Brain microvascular endothelial cell (primary cell): ENCODE results near the gene BST2.

Experiments used
- DNase-seq: peaks from one replicate; pipeline ENCODE4 v3.0.0-alpha.2; 2020
- H3K27ac ChIP-seq: fragments of 250-450 bp; sonication (Bioruptor Pico); 2 replicates; pipeline ENCODE4 v1.5.1; 2020; ENCODE audit warnings: mild to moderate bottlenecking, moderate library complexity
- H3K27me3 ChIP-seq: fragments of 250-450 bp; sonication (Bioruptor Pico); replicated peaks from 2 replicates; pipeline ENCODE4 v1.5.1; 2020; ENCODE audit warnings: mild to moderate bottlenecking
- H3K36me3 ChIP-seq: fragments of 250-450 bp; sonication (Bioruptor Pico); replicated peaks from 2 replicates; pipeline ENCODE4 v1.5.1; 2020; ENCODE audit warnings: mild to moderate bottlenecking
- H3K4me3 ChIP-seq: 2 replicates; pipeline ENCODE4 v1.5.1; 2011; ENCODE audit warnings: low read depth, mild to moderate bottlenecking, control low read depth, low read length, moderate library complexity
- in situ Hi-C: cut with HindIII; loops from 2 replicates; pipeline ENCODE4 v1.10.0; 2017; ENCODE audit warnings: low sequenced_read_pairs, low pct_ligation_motif_present
- TF ChIP-seq, protein P1 (sequence below): IDR thresholded peaks from 2 replicates; pipeline ENCODE4 v1.5.1; 2011; ENCODE audit warnings: low read depth, mild to moderate bottlenecking, moderate library complexity, low read length, control low read depth, inconsistent platforms; ENCODE audit errors: missing control alignments

The BST2 gene

GRCh38 chr19:17393914-17394313, 11.5 kb downstream of the BST2 start, which contains the start of gene CCDC194:
Gene CCDC194, minus strand, starts transcription at chr19:17394196. Its CDS starts 38 bp downstream, at chr19:17394158.
- H3K27ac ChIP-seq, result no peak within 1 kb of the TSS
- no peak within 1 kb of the TSS for H3K4me3 ChIP-seq
- TF ChIP-seq, protein P1, sequence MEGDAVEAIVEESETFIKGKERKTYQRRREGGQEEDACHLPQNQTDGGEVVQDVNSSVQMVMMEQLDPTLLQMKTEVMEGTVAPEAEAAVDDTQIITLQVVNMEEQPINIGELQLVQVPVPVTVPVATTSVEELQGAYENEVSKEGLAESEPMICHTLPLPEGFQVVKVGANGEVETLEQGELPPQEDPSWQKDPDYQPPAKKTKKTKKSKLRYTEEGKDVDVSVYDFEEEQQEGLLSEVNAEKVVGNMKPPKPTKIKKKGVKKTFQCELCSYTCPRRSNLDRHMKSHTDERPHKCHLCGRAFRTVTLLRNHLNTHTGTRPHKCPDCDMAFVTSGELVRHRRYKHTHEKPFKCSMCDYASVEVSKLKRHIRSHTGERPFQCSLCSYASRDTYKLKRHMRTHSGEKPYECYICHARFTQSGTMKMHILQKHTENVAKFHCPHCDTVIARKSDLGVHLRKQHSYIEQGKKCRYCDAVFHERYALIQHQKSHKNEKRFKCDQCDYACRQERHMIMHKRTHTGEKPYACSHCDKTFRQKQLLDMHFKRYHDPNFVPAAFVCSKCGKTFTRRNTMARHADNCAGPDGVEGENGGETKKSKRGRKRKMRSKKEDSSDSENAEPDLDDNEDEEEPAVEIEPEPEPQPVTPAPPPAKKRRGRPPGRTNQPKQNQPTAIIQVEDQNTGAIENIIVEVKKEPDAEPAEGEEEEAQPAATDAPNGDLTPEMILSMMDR, result no peak
- no peaks in the 10 kb centered on the region for H3K36me3 ChIP-seq
- in situ Hi-C loops, result no loop called here
- no peak for DNase-seq
- H3K27me3 ChIP-seq, result no peaks in the 10 kb centered on the region

- in situ Hi-C loops, result no loop called here
- TF ChIP-seq, protein P1, result no peak
- Histone ChIP-seq H3K27ac (no peak overlapping the region), H3K36me3 (no peaks in the 10 kb centered on the region), H3K4me3 (no peak overlapping the region), H3K27me3 (no peaks in the 10 kb centered on the region)
- no peak for DNase-seq
Observed at GRCh38 chr19:17393002-17393401, 12.4 kb downstream of the BST2 start.

GRCh38 chr19:17391371-17392151, 13.9 kb downstream of the BST2 start:
- Histone ChIP-seq H3K36me3 (no peaks in the 10 kb centered on the region), H3K4me3 (peak overlapping the region; percentile 38), H3K27ac (no peak overlapping the region), H3K27me3 (no peaks in the 10 kb centered on the region)
- no peak for DNase-seq
- in situ Hi-C loops, result no loop called here
- TF ChIP-seq, protein P1, result no peak

GRCh38 chr19:17390665-17391370, 14.6 kb downstream of the BST2 start:
- Histone ChIP-seq H3K27me3 (no peaks in the 10 kb centered on the region), H3K36me3 (no peaks in the 10 kb centered on the region), H3K27ac (no peak overlapping the region), H3K4me3 (peak overlapping the region; percentile 59)
- peak; percentile 88 for DNase-seq
- in situ Hi-C loops, result no loop called here
- TF ChIP-seq, protein P1, result peak; percentile 61

- TF ChIP-seq, protein P1, result no peak
- no peaks in the 10 kb centered on the region for H3K27me3 ChIP-seq
- peak overlapping the region; percentile 59 for H3K4me3 ChIP-seq
- H3K36me3 ChIP-seq, result no peaks in the 10 kb centered on the region
- in situ Hi-C loops, result no loop called here
- DNase-seq, result no peak
- H3K27ac ChIP-seq, result no peak overlapping the region
Observed at GRCh38 chr19:17389957-17390664, 15.3 kb downstream of the BST2 start.
